ENCODE data around the gene CLEC18A. TPM values are rescaled to one million over a fixed set of nuclear protein-coding genes. Genes with fewer than 3 reads are reported as not detected.

CLEC18A gene
- total and polyA plus RNA-seq, 5 donors from 2014 or later, result 0.14 to 2.9 TPM; not detected in 3

Other genes starting within 250 kb of the CLEC18A start
- 3.9 TPM for gene NQO1, start 224.8 kb upstream of the CLEC18A start, total RNA-seq
- gene NQO1, start 224.8 kb upstream of the CLEC18A start, polyA plus RNA-seq, result 10 to 100 TPM in 2 of 4 donors, 1 to 10 TPM in 2; 4.1 to 15.1 (median 8.7) TPM
- gene NOB1, start 196.4 kb upstream of the CLEC18A start, total RNA-seq, result 36.1 TPM
- gene NOB1, start 196.4 kb upstream of the CLEC18A start, polyA plus RNA-seq, result 10 to 100 TPM; 49.2 to 62.6 (median 52.8) TPM
- 93.0 TPM for gene WWP2, start 189.0 kb upstream of the CLEC18A start, total RNA-seq
- gene WWP2, start 189.0 kb upstream of the CLEC18A start, polyA plus RNA-seq, result 10 to 100 TPM; 36.3 to 43.4 (median 39.2) TPM
- 31.2 TPM for gene PDPR, start 163.0 kb downstream of the CLEC18A start, total RNA-seq
- 10 to 100 TPM in 1 of 4 donors, 1 to 10 TPM in 3; 5.2 to 10.9 (median 6.5) TPM for gene PDPR, start 163.0 kb downstream of the CLEC18A start, polyA plus RNA-seq
- gene CLEC18C, start 222.5 kb downstream of the CLEC18A start, total RNA-seq, result 0.59 TPM
- under 1 TPM in 1 of 4 donors, not detected in 3; 0.03 TPM for gene CLEC18C, start 222.5 kb downstream of the CLEC18A start, polyA plus RNA-seq